ENCODE measurements around the gene KRTAP10-2. TPM values are rescaled to one million over a fixed set of nuclear protein-coding genes. Genes with fewer than 3 reads are reported as not detected.

KRTAP10-2 gene
- total and polyA plus RNA-seq, 9 of the 15 experiments (the other 6 are each of a cell fraction or from before 2014, with no cell fraction given): not detected

GRCh38 chr21:44547656-44548331 lies 3.5 kb downstream of the KRTAP10-2 start:
- in situ Hi-C loops (cut with MboI): no loop called here
- DNase-seq (ENCODE audit: extremely low read depth in 1 of 4, low spot score in 3 of 4): no peak
- Histone ChIP-seq H3K27ac (ENCODE audit: extremely low read depth, low read depth, low read length) (no peak overlapping the region), H3K4me3 (no peak overlapping the region), H3K79me2 (ENCODE audit: control insufficient read depth, insufficient read depth, low read length) (no peaks in the 10 kb centered on the region), H2AFZ (ENCODE audit: low read depth, low read length) (no peak overlapping the region), H3K27me3 (ENCODE audit: control insufficient read depth in 2 of 2, insufficient read depth in 2 of 2, low read length in 2 of 2) (peaks cover 8 to 33% of the 10 kb centered on the region in 2 experiments; a peak in 4 of 5 replicates), H3K4me2 (ENCODE audit: insufficient read depth, low read length) (no peak overlapping the region), H3K4me1 (replicated peaks in 1 of 2; ENCODE audit: control insufficient read depth in 2 of 2, insufficient read depth in 2 of 2, low read length in 2 of 2) (peaks cover 0 to 4% of the 10 kb centered on the region in 2 experiments; a peak in 1 of 5 replicates), H3K9me3 (replicated peaks; ENCODE audit: control insufficient read depth, insufficient read depth, low read depth, low read length) (no peaks in the 10 kb centered on the region), H3K9ac (ENCODE audit: insufficient read depth in 1 of 2, low read depth in 2 of 2, low read length in 2 of 2) (no peak overlapping the region), H4K20me1 (replicated peaks; ENCODE audit: control insufficient read depth, insufficient read depth, low read length) (no peaks in the 10 kb centered on the region), H3K36me3 (ENCODE audit: control insufficient read depth, insufficient read depth, low read length) (no peaks in the 10 kb centered on the region), H3K9me1 (ENCODE audit: control insufficient read depth, insufficient read depth, low read length) (no peaks in the 10 kb centered on the region)
- BruUV-seq (replicated peaks): no TSS peak
- ChIA-PET CTCF (ENCODE audit: low intra/inter-chr PET ratio) (no interaction called here), POLR2A (no interaction called here)
- TF ChIP-seq, protein P1, sequence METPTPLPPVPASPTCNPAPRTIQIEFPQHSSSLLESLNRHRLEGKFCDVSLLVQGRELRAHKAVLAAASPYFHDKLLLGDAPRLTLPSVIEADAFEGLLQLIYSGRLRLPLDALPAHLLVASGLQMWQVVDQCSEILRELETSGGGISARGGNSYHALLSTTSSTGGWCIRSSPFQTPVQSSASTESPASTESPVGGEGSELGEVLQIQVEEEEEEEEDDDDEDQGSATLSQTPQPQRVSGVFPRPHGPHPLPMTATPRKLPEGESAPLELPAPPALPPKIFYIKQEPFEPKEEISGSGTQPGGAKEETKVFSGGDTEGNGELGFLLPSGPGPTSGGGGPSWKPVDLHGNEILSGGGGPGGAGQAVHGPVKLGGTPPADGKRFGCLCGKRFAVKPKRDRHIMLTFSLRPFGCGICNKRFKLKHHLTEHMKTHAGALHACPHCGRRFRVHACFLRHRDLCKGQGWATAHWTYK (CRISPR knock-in tag; IDR thresholded peaks at IDR 0.05): no peak
- no peak for TF ChIP-seq HIVEP1 (CRISPR knock-in tag; IDR thresholded peaks at IDR 0.05)
- no peak for TF ChIP-seq HCFC1 (IDR thresholded peaks at IDR 0.05; ENCODE audit: low read depth, low read length)
- no peak for TF ChIP-seq TEAD2 (tag; IDR thresholded peaks at IDR 0.05)
- TF ChIP-seq PCBP2 (IDR thresholded peaks at IDR 0.05; ENCODE audit: low read depth, low read length, poor library complexity, severe bottlenecking): no peak
- TF ChIP-seq, protein P2, sequence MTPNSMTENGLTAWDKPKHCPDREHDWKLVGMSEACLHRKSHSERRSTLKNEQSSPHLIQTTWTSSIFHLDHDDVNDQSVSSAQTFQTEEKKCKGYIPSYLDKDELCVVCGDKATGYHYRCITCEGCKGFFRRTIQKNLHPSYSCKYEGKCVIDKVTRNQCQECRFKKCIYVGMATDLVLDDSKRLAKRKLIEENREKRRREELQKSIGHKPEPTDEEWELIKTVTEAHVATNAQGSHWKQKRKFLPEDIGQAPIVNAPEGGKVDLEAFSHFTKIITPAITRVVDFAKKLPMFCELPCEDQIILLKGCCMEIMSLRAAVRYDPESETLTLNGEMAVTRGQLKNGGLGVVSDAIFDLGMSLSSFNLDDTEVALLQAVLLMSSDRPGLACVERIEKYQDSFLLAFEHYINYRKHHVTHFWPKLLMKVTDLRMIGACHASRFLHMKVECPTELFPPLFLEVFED (CRISPR knock-in tag; conservative IDR thresholded peaks at IDR 0.05): no peak
- TF ChIP-seq SMAD4 (CRISPR knock-in tag; conservative IDR thresholded peaks at IDR 0.05): no peak
- no peak for TF ChIP-seq USF1 (CRISPR knock-in tag; IDR thresholded peaks at IDR 0.05)
- TF ChIP-seq, protein P3, sequence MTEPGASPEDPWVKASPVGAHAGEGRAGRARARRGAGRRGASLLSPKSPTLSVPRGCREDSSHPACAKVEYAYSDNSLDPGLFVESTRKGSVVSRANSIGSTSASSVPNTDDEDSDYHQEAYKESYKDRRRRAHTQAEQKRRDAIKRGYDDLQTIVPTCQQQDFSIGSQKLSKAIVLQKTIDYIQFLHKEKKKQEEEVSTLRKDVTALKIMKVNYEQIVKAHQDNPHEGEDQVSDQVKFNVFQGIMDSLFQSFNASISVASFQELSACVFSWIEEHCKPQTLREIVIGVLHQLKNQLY (CRISPR knock-in tag; conservative IDR thresholded peaks at IDR 0.05): no peak
- no peak for TF ChIP-seq CREBBP (IDR thresholded peaks at IDR 0.05; ENCODE audit: low read depth, low read length)
- ATAC-seq: no peak
- intact Hi-C loops (cut with micrococcal nuclease): no loop called here
- FAIRE-seq: no peak
- 0% methylated on average over 5 of the region's 5 CpGs for WGBS (ENCODE audit: insufficient coverage, low coverage, missing lambda C conversion rate)

Data from K562 (cell line).